ENCODE data around the gene GNL1.

DNA sequence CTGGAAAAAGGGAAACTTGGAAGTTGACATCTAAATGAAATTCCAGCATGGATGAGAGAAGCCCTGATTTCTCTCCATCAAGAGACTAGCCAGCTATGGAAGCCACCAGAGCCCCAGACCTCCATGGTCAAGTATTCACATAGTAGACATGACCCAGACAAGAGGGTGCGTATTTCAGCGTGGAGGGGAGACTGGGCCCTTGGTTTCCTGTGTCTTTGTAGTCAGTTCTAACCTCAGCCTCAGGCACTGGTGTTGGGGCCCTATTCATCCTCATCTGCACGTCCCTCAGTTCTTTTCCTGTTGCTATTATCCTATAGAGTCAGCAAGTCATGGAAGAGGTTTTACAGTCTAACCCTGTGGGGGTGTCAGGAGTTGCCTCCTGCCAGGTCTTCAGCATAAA, 12.5 kb downstream of the GNL1 start:
- TF ChIP-seq, protein P1, sequence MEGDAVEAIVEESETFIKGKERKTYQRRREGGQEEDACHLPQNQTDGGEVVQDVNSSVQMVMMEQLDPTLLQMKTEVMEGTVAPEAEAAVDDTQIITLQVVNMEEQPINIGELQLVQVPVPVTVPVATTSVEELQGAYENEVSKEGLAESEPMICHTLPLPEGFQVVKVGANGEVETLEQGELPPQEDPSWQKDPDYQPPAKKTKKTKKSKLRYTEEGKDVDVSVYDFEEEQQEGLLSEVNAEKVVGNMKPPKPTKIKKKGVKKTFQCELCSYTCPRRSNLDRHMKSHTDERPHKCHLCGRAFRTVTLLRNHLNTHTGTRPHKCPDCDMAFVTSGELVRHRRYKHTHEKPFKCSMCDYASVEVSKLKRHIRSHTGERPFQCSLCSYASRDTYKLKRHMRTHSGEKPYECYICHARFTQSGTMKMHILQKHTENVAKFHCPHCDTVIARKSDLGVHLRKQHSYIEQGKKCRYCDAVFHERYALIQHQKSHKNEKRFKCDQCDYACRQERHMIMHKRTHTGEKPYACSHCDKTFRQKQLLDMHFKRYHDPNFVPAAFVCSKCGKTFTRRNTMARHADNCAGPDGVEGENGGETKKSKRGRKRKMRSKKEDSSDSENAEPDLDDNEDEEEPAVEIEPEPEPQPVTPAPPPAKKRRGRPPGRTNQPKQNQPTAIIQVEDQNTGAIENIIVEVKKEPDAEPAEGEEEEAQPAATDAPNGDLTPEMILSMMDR (IDR thresholded peaks at IDR 0.05; ENCODE audit: low read depth, low read length) = no peak
- no peak for TF ChIP-seq POLR2A (IDR thresholded peaks at IDR 0.05; ENCODE audit: extremely low read depth, insufficient read length)
- TF ChIP-seq, protein P2, sequence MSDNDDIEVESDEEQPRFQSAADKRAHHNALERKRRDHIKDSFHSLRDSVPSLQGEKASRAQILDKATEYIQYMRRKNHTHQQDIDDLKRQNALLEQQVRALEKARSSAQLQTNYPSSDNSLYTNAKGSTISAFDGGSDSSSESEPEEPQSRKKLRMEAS (IDR thresholded peaks at IDR 0.05; ENCODE audit: low read depth, low read length) = no peak
- TF ChIP-seq MYC (IDR thresholded peaks at IDR 0.05; ENCODE audit: low read depth, low read length) = no peak
